GM23338 (cell line): ENCODE results near the gene WSB2. TPM values are rescaled to one million over a fixed set of nuclear protein-coding genes. Genes with fewer than 3 reads are reported as not detected.

ENCODE experiments used
- ATAC-seq: fragments of 200-7000 bp; cut with Tn5 transposase; 3 replicates; pipeline ENCODE4 v1.9.1; 2020
- DNase-seq: peaks from one replicate; pipeline ENCODE4 v3.0.0-alpha.2; 2015; ENCODE audit warnings: low spot score
- H2AFZ ChIP-seq: fragments of 200-600 bp; sonication (generic); 2 replicates; pipeline ENCODE4 v1.8.0; 2016; ENCODE audit warnings: antibody characterized with exemption, mild to moderate bottlenecking, moderate library complexity
- H3F3A ChIP-seq: fragments of 200-600 bp; sonication (generic); replicated peaks from 2 replicates; pipeline ENCODE4 v1.8.0; 2017; ENCODE audit warnings: antibody characterized with exemption, mixed run types, low read depth
- H3K27ac ChIP-seq: fragments of 200-600 bp; sonication (generic); 2 replicates; pipeline ENCODE4 v1.6.1; 2016; ENCODE audit warnings: low read depth
- H3K27me3 ChIP-seq: fragments of 200-600 bp; sonication (generic); 2 replicates; pipeline ENCODE4 v1.8.0; 2016; ENCODE audit warnings: mild to moderate bottlenecking, mixed run types, moderate library complexity; ENCODE audit not compliant: insufficient read depth
- H3K36me3 ChIP-seq: fragments of 200-600 bp; sonication (generic); 2 replicates; pipeline ENCODE4 v1.8.0; 2016; ENCODE audit warnings: mild to moderate bottlenecking; ENCODE audit not compliant: insufficient read depth
- H3K4me1 ChIP-seq: fragments of 200-600 bp; sonication (generic); 2 replicates; pipeline ENCODE4 v1.8.0; 2016; ENCODE audit warnings: mild to moderate bottlenecking, moderate library complexity; ENCODE audit not compliant: insufficient read depth
- H3K4me2 ChIP-seq: fragments of 200-600 bp; sonication (generic); 2 replicates; pipeline ENCODE4 v1.7.1; 2017; ENCODE audit warnings: mixed run types
- H3K4me3 ChIP-seq: fragments of 200-600 bp; sonication (generic); 2 replicates; pipeline ENCODE4 v1.6.1; 2016; ENCODE audit warnings: mixed run types
- H3K79me2 ChIP-seq: fragments of 200-600 bp; sonication (generic); replicated peaks from 2 replicates; pipeline ENCODE4 v1.8.0; 2017; ENCODE audit warnings: mild to moderate bottlenecking; ENCODE audit not compliant: insufficient read depth
- H3K9me2 ChIP-seq: fragments of 200-600 bp; sonication (generic); 2 replicates; pipeline ENCODE4 v1.8.0; 2017; ENCODE audit not compliant: insufficient read depth
- H4K20me1 ChIP-seq: fragments of 200-600 bp; sonication (generic); replicated peaks from 2 replicates; pipeline ENCODE4 v1.8.0; 2017; ENCODE audit warnings: mild to moderate bottlenecking; ENCODE audit not compliant: insufficient read depth
- H3K27ac Mint-ChIP-seq: 2 replicates; pipeline ENCODE4 v1.8.0; 2020; ENCODE audit warnings: inconsistent platforms, mild to moderate bottlenecking, moderate library complexity, mixed read lengths
- H3K27me3 Mint-ChIP-seq: 3 replicates; pipeline ENCODE4 v1.8.0; 2022; ENCODE audit warnings: low read depth, mild to moderate bottlenecking, moderate library complexity, mixed read lengths, inconsistent platforms; ENCODE audit not compliant: insufficient read depth, poor library complexity
- H3K36me3 Mint-ChIP-seq: 3 replicates; pipeline ENCODE4 v1.8.0; 2021; ENCODE audit warnings: low read depth, mild to moderate bottlenecking, inconsistent platforms, moderate library complexity, mixed read lengths
- H3K4me1 Mint-ChIP-seq: 3 replicates; pipeline ENCODE4 v1.8.0; 2020; ENCODE audit warnings: mild to moderate bottlenecking, inconsistent platforms, mixed read lengths
- H3K4me3 Mint-ChIP-seq: 3 replicates; pipeline ENCODE4 v1.8.0; 2021; ENCODE audit warnings: moderate library complexity, mild to moderate bottlenecking, inconsistent platforms, mixed read lengths
- H3K9me3 Mint-ChIP-seq: 3 replicates; pipeline ENCODE4 v1.8.0; 2020; ENCODE audit warnings: moderate library complexity, mild to moderate bottlenecking, inconsistent platforms, mixed read lengths
- CREB1 ChIP-seq: fragments of 250-450 bp; sonication (Bioruptor Pico); IDR thresholded peaks from 2 replicates; pipeline ENCODE4 v1.5.0; 2020; ENCODE audit warnings: low read depth, mild to moderate bottlenecking, moderate library complexity
- CTCF ChIP-seq, 2 experiments: fragments of 200-600 bp in 1 of 2; sonication (generic) in 1 of 2; conservative IDR thresholded peaks; 2 replicates each; pipeline versions ENCODE4 v1.5.1 to v1.6.1; 2016 to 2017; ENCODE audit warnings: antibody characterized with exemption in 2 of 2, low read depth in 2 of 2, mild to moderate bottlenecking in 2 of 2, moderate library complexity in 1 of 2
- EZH2 ChIP-seq: fragments of 200-600 bp; sonication (generic); IDR thresholded peaks from one replicate; pipeline ENCODE4 v1.8.0; 2017; ENCODE audit warnings: antibody characterized with exemption, mild to moderate bottlenecking, low read depth; ENCODE audit not compliant: unreplicated experiment
- EZH2phosphoT487 ChIP-seq: fragments of 200-600 bp; sonication (generic); IDR thresholded peaks from one replicate; pipeline ENCODE4 v1.8.1; 2018; ENCODE audit warnings: antibody characterized with exemption; ENCODE audit not compliant: unreplicated experiment
- JUNB ChIP-seq: IDR thresholded peaks from one replicate; pipeline ENCODE4 v1.6.1; 2016; ENCODE audit warnings: antibody characterized with exemption; ENCODE audit not compliant: unreplicated experiment
- NANOG ChIP-seq: IDR thresholded peaks from 2 replicates; pipeline ENCODE4 v1.6.1; 2016; ENCODE audit warnings: antibody characterized with exemption, borderline replicate concordance
- POLR2AphosphoS5 ChIP-seq: IDR thresholded peaks from 2 replicates; pipeline ENCODE4 v1.6.1; 2016; ENCODE audit warnings: antibody characterized with exemption, low read depth
- REST ChIP-seq: IDR thresholded peaks from one replicate; pipeline ENCODE4 v1.6.1; 2018; ENCODE audit warnings: antibody characterized with exemption; ENCODE audit not compliant: unreplicated experiment
- ZNF114 ChIP-seq: fragments of 250-450 bp; sonication (Bioruptor Pico); IDR thresholded peaks from 2 replicates; pipeline ENCODE4 v1.5.0; 2020; ENCODE audit warnings: mild to moderate bottlenecking, moderate library complexity
- ZNF331 ChIP-seq: fragments of 250-450 bp; sonication (Bioruptor Pico); IDR thresholded peaks from 2 replicates; pipeline ENCODE4 v1.5.0; 2020; ENCODE audit warnings: low read depth, mild to moderate bottlenecking, moderate library complexity
- polyA plus RNA-seq: library from polyadenylated mRNA; unstranded; fragments of >200 nt; fragmentation: Nextera tagmentation; extraction: Ambion mirVana; gene quantifications from 2 replicates; pipeline ENCODE4 v1.2.1, GENCODE V29; 2016
- total RNA-seq: library from RNA; depleted of rRNA; stranded (reverse); fragments of >200 nt; shearing (Covaris generic); gene quantifications from 2 replicates; pipeline ENCODE4 v1.2.3, GENCODE V29; 2014
- TF ChIP-seq, protein P1 (sequence below): IDR thresholded peaks from 2 replicates; pipeline ENCODE4 v1.6.1; 2016; ENCODE audit warnings: antibody characterized with exemption

The WSB2 gene
- total and polyA plus RNA-seq, 2 experiments from 2014 or later: 36.6 to 60.8 TPM

DNA sequence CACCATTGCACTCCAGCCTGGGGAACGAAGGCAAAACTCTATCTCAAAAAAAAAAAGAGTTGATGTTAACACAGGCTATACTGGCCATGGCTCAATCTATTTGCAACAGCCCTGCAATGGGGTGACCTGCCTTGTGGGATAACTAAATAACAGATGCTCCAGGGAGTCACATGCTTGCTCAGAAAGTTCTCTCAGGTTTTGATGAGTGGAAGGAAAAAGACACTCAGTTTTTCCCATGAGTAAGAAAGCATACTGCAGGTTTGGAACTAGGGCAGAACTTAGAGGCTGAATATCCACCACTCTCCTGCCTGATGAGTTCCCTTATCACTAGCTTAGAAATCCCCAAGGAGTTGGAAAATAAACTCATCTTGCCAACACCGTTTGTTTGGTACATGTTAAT lies 16.9 kb downstream of the WSB2 start:
- TF ChIP-seq NANOG (no peak), EZH2 (no peak), REST (no peak), CTCF (conservative IDR thresholded peaks at IDR 0.05; ENCODE audit: low read depth in 2 of 2) (no peak), JUNB (no peak), ZNF114 (no peak), EZH2phosphoT487 (no peak), CREB1 (no peak), ZNF331 (CRISPR knock-in tag) (no peak), POLR2AphosphoS5 (no peak)
- TF ChIP-seq, protein P1, sequence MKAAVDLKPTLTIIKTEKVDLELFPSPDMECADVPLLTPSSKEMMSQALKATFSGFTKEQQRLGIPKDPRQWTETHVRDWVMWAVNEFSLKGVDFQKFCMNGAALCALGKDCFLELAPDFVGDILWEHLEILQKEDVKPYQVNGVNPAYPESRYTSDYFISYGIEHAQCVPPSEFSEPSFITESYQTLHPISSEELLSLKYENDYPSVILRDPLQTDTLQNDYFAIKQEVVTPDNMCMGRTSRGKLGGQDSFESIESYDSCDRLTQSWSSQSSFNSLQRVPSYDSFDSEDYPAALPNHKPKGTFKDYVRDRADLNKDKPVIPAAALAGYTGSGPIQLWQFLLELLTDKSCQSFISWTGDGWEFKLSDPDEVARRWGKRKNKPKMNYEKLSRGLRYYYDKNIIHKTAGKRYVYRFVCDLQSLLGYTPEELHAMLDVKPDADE: no peak
- Histone ChIP-seq H3K9me2 (no peaks in the 10 kb centered on the region), H4K20me1 (0 out of 2 replicates have a peak, but pooled peaks cover 5% of the 10 kb centered on the region), H3K36me3 (peaks cover 12% of the 10 kb centered on the region), H3K79me2 (peaks cover 31% of the 10 kb centered on the region; the same call in 1 of the 2 replicates), H3K27ac (0 out of 2 replicates have a peak overlapping the region, but pooled peaks have one; percentile 50), H2AFZ (no peak overlapping the region), H3K4me3 (no peak overlapping the region), H3K4me1 (no peaks in the 10 kb centered on the region), H3F3A (no peaks in the 10 kb centered on the region), H3K4me2 (no peak overlapping the region), H3K27me3 (no peaks in the 10 kb centered on the region)
- Mint-ChIP-seq H3K27me3 (peaks cover 7% of the 10 kb centered on the region), H3K4me1 (no peaks in the 10 kb centered on the region), H3K9me3 (no peaks in the 10 kb centered on the region), H3K36me3 (peaks cover 74% of the 10 kb centered on the region), H3K27ac (no peak overlapping the region), H3K4me3 (no peak overlapping the region)
- no peak for DNase-seq
- ATAC-seq: no peak
